Nephron progenitor cell (in vitro differentiated cells): Measurements from ENCODE around the gene FAM210B.

Experiments used
- DNase-seq: peaks from one replicate; pipeline ENCODE4 v3.0.0; 2021
- H3K27ac Mint-ChIP-seq: 2 replicates; pipeline ENCODE4 v1.8.0; 2021; ENCODE audit warnings: mild to moderate bottlenecking, moderate library complexity, mixed read lengths
- H3K27me3 Mint-ChIP-seq: 2 replicates; pipeline ENCODE4 v1.8.0; 2021; ENCODE audit warnings: mild to moderate bottlenecking, low read depth, mixed read lengths; ENCODE audit not compliant: poor library complexity
- H3K36me3 Mint-ChIP-seq: 2 replicates; pipeline ENCODE4 v1.8.0; 2021; ENCODE audit warnings: low read depth, mixed read lengths
- H3K4me1 Mint-ChIP-seq: 2 replicates; pipeline ENCODE4 v1.8.0; 2021; ENCODE audit warnings: mixed read lengths
- H3K4me3 Mint-ChIP-seq: 2 replicates; pipeline ENCODE4 v1.8.0; 2021; ENCODE audit warnings: mild to moderate bottlenecking, moderate library complexity, mixed read lengths
- H3K9me3 Mint-ChIP-seq: 2 replicates; pipeline ENCODE4 v1.8.0; 2021; ENCODE audit warnings: mild to moderate bottlenecking, moderate library complexity, mixed read lengths
- TF ChIP-seq, protein P1 (sequence below): fragments of 200-600 bp; sonication (generic); IDR thresholded peaks from 2 replicates; pipeline ENCODE4 v1.5.0; 2021; ENCODE audit warnings: antibody characterized with exemption

FAM210B gene

DNA sequence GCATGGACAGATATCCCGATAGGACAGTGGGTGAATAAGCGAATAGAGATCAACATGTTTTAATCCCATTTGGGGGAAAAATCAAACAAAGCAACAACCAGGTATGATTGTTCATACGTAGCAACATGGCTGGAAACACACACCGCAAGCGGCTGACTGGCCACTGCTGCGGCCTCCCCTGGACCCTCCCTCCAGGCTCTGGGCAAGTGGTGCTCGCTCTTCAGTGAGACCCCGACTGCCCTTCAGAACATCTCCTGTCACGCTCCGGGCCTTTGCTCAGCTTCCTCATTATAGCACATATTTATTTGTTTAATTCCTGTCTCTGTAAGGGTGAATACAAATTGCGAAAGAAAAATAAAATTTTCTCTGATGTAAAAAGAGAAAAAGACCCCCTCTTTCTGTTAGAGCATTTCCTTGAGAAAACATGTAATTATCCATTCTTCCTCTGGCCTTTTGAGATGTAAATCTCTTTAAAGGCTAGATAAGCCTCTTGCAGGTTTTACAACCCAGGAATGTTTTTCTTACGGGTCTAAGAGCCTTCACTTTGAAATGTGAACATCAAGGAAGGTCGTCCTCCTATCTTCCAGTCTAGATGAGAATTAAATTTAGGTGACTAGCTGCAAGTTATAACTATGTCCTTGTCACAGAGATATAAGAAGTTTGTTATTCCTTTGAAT lies 11.0 kb upstream of the FAM210B start:
- DNase-seq: peak; percentile 41
- Mint-ChIP-seq H3K36me3 (no peaks in the 10 kb centered on the region), H3K27ac (peak overlapping the region; percentile 90), H3K27me3 (peaks cover 40% of the 10 kb centered on the region), H3K4me3 (peak overlapping the region; percentile 73), H3K9me3 (no peaks in the 10 kb centered on the region), H3K4me1 (peaks cover 44% of the 10 kb centered on the region)
- TF ChIP-seq, protein P1, sequence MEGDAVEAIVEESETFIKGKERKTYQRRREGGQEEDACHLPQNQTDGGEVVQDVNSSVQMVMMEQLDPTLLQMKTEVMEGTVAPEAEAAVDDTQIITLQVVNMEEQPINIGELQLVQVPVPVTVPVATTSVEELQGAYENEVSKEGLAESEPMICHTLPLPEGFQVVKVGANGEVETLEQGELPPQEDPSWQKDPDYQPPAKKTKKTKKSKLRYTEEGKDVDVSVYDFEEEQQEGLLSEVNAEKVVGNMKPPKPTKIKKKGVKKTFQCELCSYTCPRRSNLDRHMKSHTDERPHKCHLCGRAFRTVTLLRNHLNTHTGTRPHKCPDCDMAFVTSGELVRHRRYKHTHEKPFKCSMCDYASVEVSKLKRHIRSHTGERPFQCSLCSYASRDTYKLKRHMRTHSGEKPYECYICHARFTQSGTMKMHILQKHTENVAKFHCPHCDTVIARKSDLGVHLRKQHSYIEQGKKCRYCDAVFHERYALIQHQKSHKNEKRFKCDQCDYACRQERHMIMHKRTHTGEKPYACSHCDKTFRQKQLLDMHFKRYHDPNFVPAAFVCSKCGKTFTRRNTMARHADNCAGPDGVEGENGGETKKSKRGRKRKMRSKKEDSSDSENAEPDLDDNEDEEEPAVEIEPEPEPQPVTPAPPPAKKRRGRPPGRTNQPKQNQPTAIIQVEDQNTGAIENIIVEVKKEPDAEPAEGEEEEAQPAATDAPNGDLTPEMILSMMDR: no peak

DNA sequence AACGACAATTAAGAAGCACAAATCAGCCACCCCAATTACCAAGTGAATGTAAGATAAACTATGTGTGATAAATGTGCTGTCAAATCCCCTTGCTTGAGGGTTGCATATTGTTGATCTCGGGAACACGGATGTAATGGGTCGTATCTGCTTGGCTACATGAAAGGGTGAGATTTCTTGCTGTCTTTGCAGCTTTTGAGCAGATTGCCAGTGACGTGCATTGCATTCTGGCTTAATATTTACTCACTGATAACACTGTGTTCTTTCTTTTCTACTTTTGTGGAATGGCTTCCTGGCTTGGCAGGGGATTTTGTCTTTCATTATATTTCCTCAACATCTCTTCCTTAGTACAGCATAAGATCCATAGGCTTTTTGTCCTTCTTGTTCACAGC lies 10.5 kb upstream of the FAM210B start:
- no peaks in the 10 kb centered on the region for H3K36me3 Mint-ChIP-seq
- H3K27me3 Mint-ChIP-seq: peaks cover 35% of the 10 kb centered on the region
- peak overlapping the region; percentile 90 for H3K27ac Mint-ChIP-seq
- DNase-seq: no peak
- no peaks in the 10 kb centered on the region for H3K9me3 Mint-ChIP-seq
- peak overlapping the region; percentile 73 for H3K4me3 Mint-ChIP-seq
- peaks cover 44% of the 10 kb centered on the region for H3K4me1 Mint-ChIP-seq
- TF ChIP-seq, protein P1: no peak

DNA sequence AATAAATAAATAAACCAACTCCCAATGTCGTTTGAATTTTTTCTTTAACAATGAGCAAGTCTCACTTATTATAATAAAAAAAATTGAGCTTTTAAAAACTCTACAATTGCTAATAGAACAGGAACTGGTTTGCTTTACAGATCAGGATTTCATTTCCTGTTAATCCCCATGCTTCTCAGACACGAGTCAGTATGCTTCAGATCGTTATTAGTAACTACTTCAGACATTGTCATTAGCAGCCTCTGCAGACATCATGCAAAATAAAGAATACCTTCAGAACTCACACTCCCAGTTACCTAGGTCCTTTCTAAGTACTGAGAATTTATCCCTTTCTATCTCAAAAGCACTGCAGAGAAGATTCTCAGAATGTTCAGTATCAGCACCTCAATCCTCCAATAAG lies 10.0 kb upstream of the FAM210B start:
- Mint-ChIP-seq H3K27ac (no peak overlapping the region), H3K4me3 (peak overlapping the region; percentile 73), H3K4me1 (peaks cover 39% of the 10 kb centered on the region), H3K9me3 (no peaks in the 10 kb centered on the region), H3K27me3 (peaks cover 33% of the 10 kb centered on the region), H3K36me3 (no peaks in the 10 kb centered on the region)
- DNase-seq: no peak
- TF ChIP-seq, protein P1: no peak

DNA sequence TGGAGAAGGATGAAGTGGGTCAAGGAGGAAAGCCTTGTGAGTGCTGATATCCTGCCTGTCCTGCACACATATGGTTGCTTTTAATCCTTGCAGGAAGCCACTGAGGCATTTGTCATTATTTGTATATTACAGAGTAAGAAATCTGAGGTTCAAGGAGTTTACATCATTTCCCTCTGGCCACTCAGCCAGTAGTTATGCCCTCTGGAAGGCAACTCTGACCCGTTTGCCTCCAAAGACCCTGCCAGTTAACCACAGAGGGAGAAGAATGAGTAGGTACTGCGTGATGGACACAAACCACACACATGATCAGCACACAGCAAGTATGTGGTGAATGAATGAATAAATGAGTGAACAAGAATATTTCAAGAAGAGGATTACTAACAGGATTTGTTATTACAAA lies 7.9 kb upstream of the FAM210B start:
- Mint-ChIP-seq H3K4me1 (peaks cover 36% of the 10 kb centered on the region), H3K27ac (peak overlapping the region; percentile 8), H3K4me3 (no peak overlapping the region), H3K36me3 (no peaks in the 10 kb centered on the region), H3K27me3 (peaks cover 12% of the 10 kb centered on the region), H3K9me3 (no peaks in the 10 kb centered on the region)
- DNase-seq: no peak
- TF ChIP-seq, protein P1: no peak

DNA sequence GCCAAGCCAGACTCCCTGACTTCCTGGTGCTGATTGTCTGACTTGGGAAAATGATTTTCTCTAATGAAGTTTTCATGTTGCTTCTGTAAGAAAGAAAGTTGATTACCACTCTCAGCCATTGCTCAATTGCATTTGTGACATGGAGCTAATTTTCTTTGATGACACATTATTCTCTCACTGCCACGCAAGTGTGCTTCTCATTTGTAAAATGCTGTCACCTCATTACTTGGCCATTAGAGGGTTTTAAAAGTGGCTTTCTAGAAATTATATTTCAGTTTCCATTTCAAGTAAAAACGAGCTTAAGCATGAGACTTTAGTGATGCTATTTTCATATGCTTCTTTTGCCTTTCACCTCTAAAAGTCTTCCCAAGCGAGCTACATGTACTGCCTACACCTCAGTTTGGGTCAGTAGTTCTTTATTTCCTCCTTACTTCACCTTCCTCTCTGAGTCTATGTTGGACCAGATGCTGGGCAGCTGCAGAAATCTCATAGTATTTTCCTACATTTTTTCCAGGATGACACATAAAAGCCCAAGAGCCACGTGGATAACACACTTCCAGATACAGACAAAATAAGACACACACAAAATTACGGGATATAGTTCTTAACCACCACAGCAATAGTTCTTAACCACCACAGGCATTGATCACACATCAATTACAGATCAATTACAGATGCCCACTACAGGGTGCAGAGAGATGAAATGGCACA lies 6.3 kb upstream of the FAM210B start:
- Mint-ChIP-seq H3K27me3 (peaks cover 7% of the 10 kb centered on the region), H3K9me3 (no peaks in the 10 kb centered on the region), H3K4me3 (no peak overlapping the region), H3K27ac (no peak overlapping the region), H3K36me3 (no peaks in the 10 kb centered on the region), H3K4me1 (peaks cover 28% of the 10 kb centered on the region)
- no peak for DNase-seq
- TF ChIP-seq, protein P1: no peak
